ENCODE measurements around the gene TMEM252.

- TF ChIP-seq CTCF (IDR thresholded peaks at IDR 0.05; ENCODE audit: low read length), result no peak
- no peak for TF ChIP-seq EZH2 (optimal IDR thresholded peaks at IDR 0.05; ENCODE audit: low read depth, low read length)
Observed at GRCh38 chr9:68513981-68514380, 26.7 kb downstream of the TMEM252 start.
